Activated naive CD4-positive, alpha-beta T cell treated with anti-CD3 and anti-CD28 coated beads for 36 hours (primary cell): ENCODE results near the gene MAP3K15. TPM values are rescaled to one million over a fixed set of nuclear protein-coding genes. Genes with fewer than 3 reads are reported as not detected.
A peak's percentile ranks its signal among the peaks of the same experiment; 100 is the strongest.
"Not testable (repeated sequence)": the region's sequence is repeated elsewhere in the genome, so short reads cannot be mapped to it uniquely, and the experiment has no call there.

Source experiments
- CTCF ChIA-PET: fragments of 350-600 bp; sonication (Branson Sonifier 250); formaldehyde crosslinking; loops from one replicate; lab custom pipeline; 2021; ENCODE audit warnings: antibody characterized with exemption; lab: Charles Lee
- DNase-seq: peaks from one replicate; pipeline ENCODE4 v3.0.0-alpha.2; 2020
- H3K27ac Mint-ChIP-seq: one replicate; pipeline ENCODE4 v1.8.0; 2021; ENCODE audit warnings: mild to moderate bottlenecking, mixed read lengths
- H3K27me3 Mint-ChIP-seq: one replicate; pipeline ENCODE4 v1.8.0; 2021; ENCODE audit warnings: low read depth, mixed read lengths
- H3K36me3 Mint-ChIP-seq: one replicate; pipeline ENCODE4 v1.8.0; 2021; ENCODE audit warnings: low read depth, mixed read lengths
- H3K4me1 Mint-ChIP-seq: one replicate; pipeline ENCODE4 v1.8.0; 2021; ENCODE audit warnings: low read depth, mixed read lengths
- H3K4me3 Mint-ChIP-seq: one replicate; pipeline ENCODE4 v1.8.0; 2021; ENCODE audit warnings: mild to moderate bottlenecking, moderate library complexity, mixed read lengths
- H3K9me3 Mint-ChIP-seq: one replicate; pipeline ENCODE4 v1.8.0; 2021; ENCODE audit warnings: mixed read lengths
- intact Hi-C: fragments of 100-400 bp; cut with micrococcal nuclease; formaldehyde crosslinking; loops from one replicate; pipeline ENCODE4 v1.15.1; 2023
- total RNA-seq, 2 experiments: library from RNA; stranded (reverse); gene quantifications; one replicate each; pipeline ENCODE4 v1.2.3, GENCODE V29; 2021

The MAP3K15 gene
- total RNA-seq, 2 experiments from 2014 or later = 1.2 to 1.3 TPM

DNA sequence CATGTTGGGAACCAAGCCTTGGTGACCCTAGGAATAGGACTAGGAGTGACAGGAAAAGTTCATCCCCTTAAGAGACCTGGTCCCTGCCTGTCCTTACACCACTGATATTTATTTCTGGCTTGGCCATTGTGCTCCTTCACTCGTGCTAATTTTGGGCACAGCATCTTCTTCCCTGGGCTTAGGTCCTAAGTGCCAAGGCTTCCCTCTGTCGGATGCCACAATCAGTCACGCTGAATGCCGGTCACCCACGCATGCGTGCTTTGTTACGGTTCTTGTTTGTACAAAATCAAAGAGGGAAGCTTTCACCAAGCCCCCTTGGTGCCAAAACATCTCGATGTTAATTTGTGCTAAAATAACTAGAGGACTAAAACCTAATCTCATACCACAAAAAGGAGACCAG is 17.4 kb upstream of the MAP3K15 start:
- Mint-ChIP-seq H3K27ac (no peak overlapping the region), H3K9me3 (no peaks in the 10 kb centered on the region), H3K36me3 (no peaks in the 10 kb centered on the region), H3K27me3 (no peaks in the 10 kb centered on the region), H3K4me1 (no peaks in the 10 kb centered on the region), H3K4me3 (no peak overlapping the region)
- CTCF ChIA-PET = interaction anchor here (0.6 kb wide), 1 partner anchor 416 kb away, joined by 3 read pairs; no protein-coding TSS in a partner anchor
- no peak for DNase-seq
- intact Hi-C loops = loop anchor here (1.0 kb wide), 2 partner anchors 17 to 160 kb away; partner anchors contain the start of gene MAP3K15

DNA sequence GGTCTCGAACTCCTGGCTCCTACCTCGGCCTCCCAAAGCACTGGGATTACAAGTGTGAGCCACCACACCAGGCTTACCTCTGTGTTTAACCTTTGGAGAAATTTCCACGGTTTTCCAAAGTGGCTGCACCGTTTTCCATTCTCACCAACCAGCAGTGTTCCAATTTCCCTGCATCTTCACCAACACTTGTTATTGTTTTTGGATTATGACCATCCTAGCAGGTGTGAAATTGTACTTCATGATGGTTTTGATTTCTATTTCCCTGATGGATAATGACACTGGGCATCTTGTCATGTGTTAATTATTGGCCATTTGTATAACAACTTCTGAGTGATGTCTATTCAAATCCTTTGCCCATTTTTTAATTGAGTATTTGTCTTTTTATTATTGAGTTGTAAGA is 2.7 kb upstream of the MAP3K15 start:
- Mint-ChIP-seq H3K9me3 (no peaks in the 10 kb centered on the region), H3K27me3 (peaks cover 10% of the 10 kb centered on the region)
- no peak for DNase-seq

DNA sequence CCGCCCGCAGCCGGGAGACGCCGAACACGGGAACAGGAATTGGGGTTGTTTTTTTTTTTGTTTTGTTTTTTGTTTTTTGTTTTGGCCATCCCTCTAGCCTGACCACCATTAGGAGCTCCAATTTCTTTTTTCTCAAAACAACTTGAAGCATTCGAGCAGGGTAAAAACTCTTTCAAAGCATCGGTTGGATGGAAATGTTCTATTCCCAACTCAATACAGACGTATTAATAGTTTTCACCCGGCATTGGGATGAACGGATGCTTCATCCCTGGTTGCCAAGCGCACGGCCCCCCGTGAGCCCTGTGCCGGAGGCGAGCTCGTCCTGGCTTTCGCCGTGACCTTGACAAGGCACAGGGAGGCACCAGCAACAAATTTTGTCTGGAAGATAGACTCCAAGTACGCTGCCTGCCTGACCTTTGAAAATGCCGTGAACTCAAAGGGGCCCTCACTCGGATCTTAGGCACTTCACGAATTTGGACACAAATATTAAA is 352 bp upstream of the MAP3K15 start:
- Mint-ChIP-seq H3K27ac (no peak overlapping the region), H3K36me3 (no peaks in the 10 kb centered on the region), H3K9me3 (no peaks in the 10 kb centered on the region), H3K4me1 (no peaks in the 10 kb centered on the region), H3K27me3 (peaks cover 10% of the 10 kb centered on the region), H3K4me3 (peak overlapping the region; percentile 48)
- no peak for DNase-seq
- CTCF ChIA-PET = interaction anchor here (0.5 to 1.3 kb wide), 5 partner anchors 13 to 637 kb away, joined by 3 to 4 read pairs (median 3); no protein-coding TSS in a partner anchor
- intact Hi-C loops = loop anchor here (1.0 to 2.0 kb wide), 2 partner anchors 17 to 143 kb away; no protein-coding TSS in a partner anchor

More for the DNA sequence above, 2.7 kb upstream of the MAP3K15 start:
- intact Hi-C loops = no loop called here
- CTCF ChIA-PET = no interaction called here
- no peaks in the 10 kb centered on the region for H3K4me1 Mint-ChIP-seq
- no peaks in the 10 kb centered on the region for H3K36me3 Mint-ChIP-seq
- H3K4me3 Mint-ChIP-seq = no peak overlapping the region
- H3K27ac Mint-ChIP-seq = no peak overlapping the region

DNA sequence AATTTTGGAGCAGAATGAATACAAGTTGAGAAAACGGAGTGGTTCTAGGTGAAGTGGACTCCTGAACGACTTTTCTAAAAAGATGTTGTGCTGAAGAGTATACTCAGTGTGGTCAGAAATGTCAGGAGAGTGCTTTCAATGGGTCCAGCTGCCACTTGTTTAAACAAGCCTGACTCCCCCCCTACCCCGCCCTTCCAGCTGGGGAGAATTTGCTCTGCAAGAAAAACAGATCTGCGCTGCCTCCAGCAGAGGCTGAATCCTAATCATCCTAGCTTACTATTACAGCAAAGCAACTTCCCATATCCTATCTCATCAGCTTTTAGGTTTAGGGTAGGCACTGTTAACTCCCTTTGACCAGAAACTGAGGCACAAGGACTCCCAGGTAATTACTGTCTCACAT is 1.9 kb downstream of the MAP3K15 start:
- Mint-ChIP-seq H3K9me3 (peaks cover 1% of the 10 kb centered on the region), H3K36me3 (no peaks in the 10 kb centered on the region), H3K27ac (no peak overlapping the region), H3K4me1 (no peaks in the 10 kb centered on the region), H3K4me3 (no peak overlapping the region), H3K27me3 (peaks cover 21% of the 10 kb centered on the region)
- CTCF ChIA-PET = no interaction called here
- intact Hi-C loops = no loop called here
- DNase-seq = no peak

DNA sequence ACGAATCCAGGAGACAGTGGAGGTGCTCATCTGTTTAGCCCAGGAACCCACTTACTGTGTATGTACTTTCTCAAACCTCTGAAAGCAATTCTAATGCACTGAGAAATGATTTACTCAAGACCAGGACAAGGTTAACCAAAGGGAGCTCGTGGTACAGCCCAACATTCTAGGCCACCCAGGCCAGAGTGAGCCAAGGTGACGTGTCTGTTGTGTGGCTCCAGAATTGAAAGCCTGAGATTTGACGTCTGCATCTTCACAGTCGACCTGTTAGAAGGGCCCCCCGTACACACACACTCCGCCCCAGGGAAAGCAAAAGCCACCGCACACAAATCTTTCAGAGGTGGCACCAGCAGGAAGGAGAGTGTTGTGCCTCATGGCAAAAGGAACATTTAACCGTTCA is 2.3 kb downstream of the MAP3K15 start:
- H3K4me3 Mint-ChIP-seq = no peak overlapping the region
- intact Hi-C loops = no loop called here
- peaks cover 21% of the 10 kb centered on the region for H3K27me3 Mint-ChIP-seq
- CTCF ChIA-PET = no interaction called here
- no peak for DNase-seq
- H3K4me1 Mint-ChIP-seq = no peaks in the 10 kb centered on the region
- no peak overlapping the region for H3K27ac Mint-ChIP-seq
- peaks cover 1% of the 10 kb centered on the region for H3K9me3 Mint-ChIP-seq
- no peaks in the 10 kb centered on the region for H3K36me3 Mint-ChIP-seq

DNA sequence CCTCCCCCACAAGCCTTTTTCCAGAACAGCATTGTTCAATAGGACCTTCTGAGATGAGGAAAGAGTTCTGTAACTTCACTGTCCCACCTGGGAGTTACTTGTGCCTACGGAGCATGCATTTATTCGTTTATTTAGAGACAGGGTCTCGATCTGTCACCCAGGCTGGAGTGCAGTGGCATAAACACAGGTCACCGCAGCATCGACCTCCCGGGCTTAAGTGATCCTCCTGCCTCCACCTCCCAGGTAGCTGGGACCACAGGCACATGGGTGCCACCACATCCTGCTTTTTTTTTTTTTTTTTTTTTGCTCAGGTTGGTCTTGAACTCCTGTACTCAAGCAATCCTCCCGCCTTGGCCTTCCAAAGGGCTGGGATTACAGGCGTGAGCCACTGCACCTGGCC is 2.9 kb downstream of the MAP3K15 start:
- Mint-ChIP-seq H3K4me3 (no peak overlapping the region), H3K9me3 (peaks cover 1% of the 10 kb centered on the region), H3K36me3 (no peaks in the 10 kb centered on the region), H3K27me3 (peaks cover 21% of the 10 kb centered on the region), H3K4me1 (no peaks in the 10 kb centered on the region), H3K27ac (no peak overlapping the region)
- CTCF ChIA-PET = no interaction called here
- no peak for DNase-seq
- intact Hi-C loops = no loop called here

DNA sequence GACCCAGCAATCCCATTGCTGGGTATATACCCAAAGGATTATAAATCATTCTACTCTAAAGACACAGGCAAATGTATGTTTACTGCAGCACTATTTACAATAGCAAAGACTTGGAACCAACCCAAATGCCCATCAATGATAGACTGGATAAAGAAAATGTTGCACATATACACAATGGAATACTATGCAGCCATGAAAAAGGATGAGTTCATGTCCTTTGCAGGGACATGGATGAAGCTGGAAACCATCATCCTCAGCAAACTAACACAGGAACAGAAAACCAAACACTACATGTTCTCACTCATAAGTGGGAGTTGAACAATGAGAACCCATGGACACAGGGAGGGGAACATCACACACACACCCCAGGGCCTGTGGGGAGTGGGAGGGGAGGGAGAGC is 3.5 kb downstream of the MAP3K15 start:
- H3K4me3 Mint-ChIP-seq, H3K27ac Mint-ChIP-seq, H3K9me3 Mint-ChIP-seq, intact Hi-C loops, CTCF ChIA-PET, H3K4me1 Mint-ChIP-seq, DNase-seq, H3K36me3 Mint-ChIP-seq: not testable (repeated sequence)
- peaks cover 19% of the 10 kb centered on the region for H3K27me3 Mint-ChIP-seq

DNA sequence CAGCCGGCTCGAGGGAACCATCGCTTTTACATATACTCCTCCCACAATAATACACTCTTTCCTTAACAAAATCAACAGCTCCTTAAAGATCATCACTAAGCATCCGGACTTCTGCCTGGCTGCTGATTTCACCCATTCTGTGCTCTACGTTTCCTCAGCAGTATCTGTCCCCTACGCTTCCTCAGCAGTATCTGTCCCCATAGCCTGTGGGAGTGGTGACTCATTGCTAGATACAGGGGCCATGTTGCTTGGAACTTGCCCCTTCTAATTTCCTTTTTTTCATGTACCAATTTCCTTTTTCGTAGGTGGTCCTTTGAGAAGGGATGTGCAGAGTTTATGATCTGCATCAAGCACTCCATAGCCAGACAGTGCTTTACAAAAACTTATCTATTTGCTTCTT is 18.6 kb downstream of the MAP3K15 start:
- Mint-ChIP-seq H3K27ac (no peak overlapping the region), H3K9me3 (no peaks in the 10 kb centered on the region), H3K4me3 (no peak overlapping the region), H3K36me3 (no peaks in the 10 kb centered on the region), H3K4me1 (no peaks in the 10 kb centered on the region), H3K27me3 (peaks cover 4% of the 10 kb centered on the region)
- intact Hi-C loops = no loop called here
- no peak for DNase-seq
- CTCF ChIA-PET = no interaction called here

DNA sequence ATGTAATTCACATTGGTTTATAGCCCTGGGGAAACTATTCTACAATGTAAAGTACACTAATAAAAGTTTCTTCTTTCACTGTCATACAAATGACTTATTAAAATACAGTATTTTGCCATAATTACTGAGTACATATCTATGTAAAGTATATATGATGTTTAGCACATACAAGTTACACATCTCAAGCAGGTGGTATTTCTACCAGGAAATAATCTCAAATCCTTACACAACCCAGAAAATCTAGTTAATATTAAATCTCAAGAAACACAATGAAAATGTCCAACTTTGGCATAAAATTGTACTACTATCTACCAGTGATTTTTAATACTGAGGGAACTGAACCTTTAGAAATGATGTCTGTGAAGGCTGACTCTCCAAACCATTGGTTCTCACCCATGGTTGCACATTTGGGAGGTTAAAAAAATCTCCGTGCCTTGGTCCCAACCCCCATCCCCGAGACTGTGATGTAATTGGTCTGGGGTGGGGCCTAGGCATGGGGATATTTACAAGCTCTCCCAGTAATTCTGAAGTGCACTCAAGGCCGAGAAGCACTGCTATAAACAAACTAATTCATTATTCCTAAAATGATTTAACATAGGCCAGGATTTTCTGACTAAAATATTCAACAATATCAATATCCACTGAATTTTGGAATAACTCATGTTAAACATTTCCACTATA is 27.6 kb downstream of the MAP3K15 start:
- Mint-ChIP-seq H3K4me1 (peaks cover 8% of the 10 kb centered on the region), H3K27ac (no peak overlapping the region), H3K36me3 (no peaks in the 10 kb centered on the region), H3K4me3 (no peak overlapping the region), H3K27me3 (no peaks in the 10 kb centered on the region), H3K9me3 (no peaks in the 10 kb centered on the region)
- DNase-seq = no peak
- intact Hi-C loops = no loop called here
- CTCF ChIA-PET = no interaction called here

DNA sequence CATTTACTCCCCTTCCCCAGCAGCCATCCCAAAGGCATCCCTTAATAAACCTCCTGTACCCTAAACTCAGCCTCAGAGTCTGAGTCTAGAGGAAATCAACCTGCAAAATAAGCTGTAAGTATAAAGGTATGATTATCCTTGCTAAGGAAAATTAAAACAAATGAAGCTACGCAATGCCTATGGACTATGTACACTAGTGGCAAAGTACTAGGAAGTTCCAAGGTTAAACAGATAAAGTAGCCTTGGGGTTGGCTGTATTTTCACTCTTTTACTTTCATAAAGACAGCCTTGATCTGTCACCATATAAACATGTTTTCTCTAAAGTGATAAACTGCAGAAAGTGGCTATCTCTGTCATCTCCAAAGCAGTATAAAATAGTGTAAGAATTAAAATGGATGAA is 35.9 kb downstream of the MAP3K15 start:
- CTCF ChIA-PET = no interaction called here
- Mint-ChIP-seq H3K9me3 (no peaks in the 10 kb centered on the region), H3K36me3 (no peaks in the 10 kb centered on the region), H3K27ac (no peak overlapping the region), H3K4me1 (no peaks in the 10 kb centered on the region), H3K27me3 (no peaks in the 10 kb centered on the region), H3K4me3 (no peak overlapping the region)
- no peak for DNase-seq
- intact Hi-C loops = no loop called here

DNA sequence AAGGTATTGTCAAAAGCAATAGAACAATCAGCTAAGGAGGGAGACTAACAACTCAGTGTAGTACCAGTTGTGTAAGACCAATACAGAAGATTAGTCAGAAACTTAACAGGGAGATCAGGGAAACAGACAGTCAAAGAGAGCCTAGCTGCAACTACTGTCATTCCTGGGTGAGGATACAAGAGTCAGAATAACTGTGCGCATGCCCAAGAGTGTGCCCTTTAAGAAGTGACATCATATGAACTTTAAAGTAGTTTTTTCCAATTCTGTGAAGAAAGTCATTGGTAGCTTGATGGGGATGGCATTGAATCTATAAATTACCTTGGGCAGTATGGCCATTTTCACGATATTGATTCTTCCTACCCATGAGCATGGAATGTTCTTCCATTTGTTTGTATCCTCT is 46.9 kb downstream of the MAP3K15 start:
- H3K27me3 Mint-ChIP-seq, H3K4me1 Mint-ChIP-seq, H3K9me3 Mint-ChIP-seq, H3K4me3 Mint-ChIP-seq, CTCF ChIA-PET, H3K36me3 Mint-ChIP-seq, intact Hi-C loops, H3K27ac Mint-ChIP-seq, DNase-seq: not testable (repeated sequence)

DNA sequence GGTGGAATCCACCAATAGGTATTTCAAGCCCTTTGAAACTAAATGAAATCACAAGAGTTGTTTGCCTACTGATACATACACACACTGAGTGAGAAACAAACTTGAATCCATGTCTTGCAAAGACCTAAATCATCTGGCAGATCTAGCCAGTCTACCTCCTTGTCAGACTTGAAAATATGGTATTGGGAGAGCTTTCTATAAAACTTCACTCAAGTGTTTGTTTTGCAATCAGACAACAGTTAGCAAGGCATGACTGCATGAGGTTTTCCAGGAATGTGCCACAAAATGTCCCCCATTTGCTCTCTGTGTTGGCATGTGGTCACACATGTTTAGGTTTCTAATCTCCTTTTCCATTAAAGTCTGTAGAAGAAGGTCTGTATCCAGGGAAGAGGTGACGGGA is 52.4 kb downstream of the MAP3K15 start:
- H3K4me1 Mint-ChIP-seq = no peaks in the 10 kb centered on the region
- CTCF ChIA-PET = interaction anchor here (0.6 kb wide), 1 partner anchor 584 kb away, joined by 3 read pairs; no protein-coding TSS in a partner anchor
- H3K27ac Mint-ChIP-seq = no peak overlapping the region
- H3K27me3 Mint-ChIP-seq = peaks cover 6% of the 10 kb centered on the region
- no peaks in the 10 kb centered on the region for H3K9me3 Mint-ChIP-seq
- H3K36me3 Mint-ChIP-seq = no peaks in the 10 kb centered on the region
- DNase-seq = no peak
- intact Hi-C loops = no loop called here
- H3K4me3 Mint-ChIP-seq = no peak overlapping the region

DNA sequence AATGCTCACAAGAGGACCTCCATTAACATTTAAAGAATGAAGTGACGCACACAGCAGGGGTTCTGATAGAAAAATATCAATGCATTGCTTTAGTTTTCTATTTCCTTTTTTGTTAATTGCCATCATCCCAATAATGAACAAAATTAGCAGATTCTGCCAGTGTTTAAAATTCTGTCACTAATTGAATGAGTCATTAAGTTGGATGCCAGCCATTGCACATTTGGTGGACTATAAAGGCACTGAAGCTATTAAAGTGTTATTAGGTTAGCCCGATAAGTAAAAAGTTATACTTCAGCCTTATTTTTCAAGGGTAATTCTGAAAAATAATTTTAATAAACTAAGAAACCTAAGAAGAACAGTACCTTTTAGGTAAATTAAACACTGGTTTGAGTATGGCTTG is 53.1 kb downstream of the MAP3K15 start:
- no peak for DNase-seq
- CTCF ChIA-PET = no interaction called here
- Mint-ChIP-seq H3K27ac (no peak overlapping the region), H3K27me3 (peaks cover 6% of the 10 kb centered on the region), H3K4me1 (no peaks in the 10 kb centered on the region), H3K4me3 (no peak overlapping the region), H3K36me3 (no peaks in the 10 kb centered on the region), H3K9me3 (no peaks in the 10 kb centered on the region)
- intact Hi-C loops = no loop called here
